OCI-LY7 (cell line): ENCODE results near the gene SGF29. TPM values are rescaled to one million over a fixed set of nuclear protein-coding genes. Genes with fewer than 3 reads are reported as not detected.
A peak's percentile ranks its signal among the peaks of the same experiment; 100 is the strongest.

ENCODE experiments used
- BruUV-seq: library from RNA; stranded (reverse); fragments of 400-500 nt; replicated peaks from 2 replicates; lab custom pipeline; 2021; lab: Mats Ljungman, UMichigan
- CTCF ChIA-PET: fragments of 300-600 bp; sonication (Branson Sonifier 250); formaldehyde crosslinking; loops from one replicate; lab custom pipeline; 2022; ENCODE audit warnings: antibody characterized with exemption; ENCODE audit not compliant: unreplicated experiment; lab: Charles Lee
- POLR2A ChIA-PET: fragments of 300-600 bp; sonication (Branson Sonifier 250); formaldehyde crosslinking; loops from one replicate; lab custom pipeline; 2022; ENCODE audit warnings: antibody characterized with exemption; lab: Charles Lee
- DNase-seq: peaks from one replicate; pipeline ENCODE4 v3.0.0-alpha.2; 2015; ENCODE audit warnings: low spot score
- H2AFZ ChIP-seq: fragments of 200-600 bp; sonication (generic), shearing (Covaris generic); 2 replicates; pipeline ENCODE4 v1.6.1; 2014; ENCODE audit warnings: mild to moderate bottlenecking, antibody characterized with exemption, low read length, moderate library complexity
- H3K27ac ChIP-seq: fragments of 200-600 bp; sonication (generic); 2 replicates; pipeline ENCODE4 v1.5.1; 2014; ENCODE audit warnings: mixed run types, low read depth, mild to moderate bottlenecking, moderate library complexity, low read length, inconsistent platforms; ENCODE audit not compliant: poor library complexity, severe bottlenecking
- H3K36me3 ChIP-seq: fragments of 200-600 bp; sonication (generic); 2 replicates; pipeline ENCODE4 v1.6.1; 2014; ENCODE audit warnings: mild to moderate bottlenecking, antibody characterized with exemption, low read length, moderate library complexity, mixed read lengths; ENCODE audit not compliant: insufficient read depth
- H3K4me1 ChIP-seq: fragments of 200-600 bp; sonication (generic); 2 replicates; pipeline ENCODE4 v1.5.1; 2014; ENCODE audit warnings: mild to moderate bottlenecking, low read length; ENCODE audit not compliant: insufficient read depth, poor library complexity, severe bottlenecking
- H3K4me2 ChIP-seq: fragments of 200-600 bp; sonication (generic); 2 replicates; pipeline ENCODE4 v1.6.1; 2014; ENCODE audit warnings: mild to moderate bottlenecking, low read length
- H3K4me3 ChIP-seq: fragments of 200-600 bp; sonication (generic); 2 replicates; pipeline ENCODE4 v1.5.1; 2014; ENCODE audit warnings: mild to moderate bottlenecking, low read depth, low read length; ENCODE audit not compliant: poor library complexity, severe bottlenecking
- H3K79me2 ChIP-seq: fragments of 200-600 bp; sonication (generic); 2 replicates; pipeline ENCODE4 v1.6.1; 2016; ENCODE audit warnings: low read depth, mild to moderate bottlenecking, low read length, moderate library complexity, mixed read lengths; ENCODE audit not compliant: insufficient read depth
- H3K9me2 ChIP-seq: fragments of 200-600 bp; sonication (generic); 2 replicates; pipeline ENCODE4 v1.6.1; 2016; ENCODE audit warnings: mild to moderate bottlenecking, low read length, mixed read lengths; ENCODE audit not compliant: insufficient read depth
- H3K9me3 ChIP-seq: fragments of 200-600 bp; sonication (generic); 2 replicates; pipeline ENCODE4 v1.6.1; 2014; ENCODE audit warnings: mild to moderate bottlenecking, mixed run types, low read length, mixed read lengths
- H4K20me1 ChIP-seq: fragments of 200-600 bp; sonication (generic); 2 replicates; pipeline ENCODE4 v1.6.1; 2014; ENCODE audit warnings: mild to moderate bottlenecking, antibody characterized with exemption, low read length, moderate library complexity, mixed read lengths; ENCODE audit not compliant: insufficient read depth
- EZH2phosphoT487 ChIP-seq: fragments of 200-600 bp; sonication (generic); IDR thresholded peaks from 2 replicates; pipeline ENCODE4 v1.6.1; 2018; ENCODE audit warnings: low read depth, borderline replicate concordance, mild to moderate bottlenecking, mixed run types, antibody characterized with exemption, low read length, moderate library complexity, mixed read lengths
- intact Hi-C: fragments of 100-400 bp; cut with micrococcal nuclease; formaldehyde crosslinking; loops from one replicate; pipeline ENCODE4 v1.10.0; 2022; ENCODE audit not compliant: unreplicated experiment
- total RNA-seq, 2 experiments: library from RNA; depleted of rRNA in 1 of 2; stranded (reverse); fragments of >200 nt in 1 of 2; shearing (Covaris generic) in 1 of 2; gene quantifications; 2 replicates each; pipeline ENCODE4 v1.2.3, GENCODE V29; 2014 to 2022
- TF ChIP-seq, protein P1 (sequence below): fragments of 200-600 bp; sonication (generic); conservative IDR thresholded peaks from 2 replicates; pipeline ENCODE4 v1.5.1; 2014; ENCODE audit warnings: mild to moderate bottlenecking, antibody characterized with exemption, low read length, moderate library complexity, mixed read lengths

Gene SGF29
- total RNA-seq, 2 experiments from 2014 or later = 22.6 to 32.0 TPM

GRCh38 chr16:28554634-28555423 is 1.1 kb downstream of the SGF29 start:
- intact Hi-C loops = loop anchor here (5.0 kb wide), 2 partner anchors 62 to 63 kb away; partner anchors contain the start of genes APOBR and CLN3
- Histone ChIP-seq H4K20me1 (no peaks in the 10 kb centered on the region), H3K79me2 (peaks cover 25% of the 10 kb centered on the region; the same call in 1 of the 2 replicates), H3K36me3 (peaks cover 38% of the 10 kb centered on the region), H3K27ac (no peak overlapping the region), H2AFZ (peak overlapping the region; percentile 60; the same call in 1 of the 2 replicates), H3K9me2 (no peaks in the 10 kb centered on the region), H3K4me2 (peak overlapping the region; percentile 94), H3K4me1 (peaks cover 22% of the 10 kb centered on the region), H3K4me3 (peak overlapping the region; percentile 72), H3K9me3 (no peaks in the 10 kb centered on the region)
- DNase-seq = no peak
- POLR2A ChIA-PET = interaction anchor here (0.5 to 0.7 kb wide), 3 partner anchors 64 to 1850 kb away, joined by 3 read pairs; no protein-coding TSS in a partner anchor
- BruUV-seq = no TSS peak
- TF ChIP-seq, protein P1, sequence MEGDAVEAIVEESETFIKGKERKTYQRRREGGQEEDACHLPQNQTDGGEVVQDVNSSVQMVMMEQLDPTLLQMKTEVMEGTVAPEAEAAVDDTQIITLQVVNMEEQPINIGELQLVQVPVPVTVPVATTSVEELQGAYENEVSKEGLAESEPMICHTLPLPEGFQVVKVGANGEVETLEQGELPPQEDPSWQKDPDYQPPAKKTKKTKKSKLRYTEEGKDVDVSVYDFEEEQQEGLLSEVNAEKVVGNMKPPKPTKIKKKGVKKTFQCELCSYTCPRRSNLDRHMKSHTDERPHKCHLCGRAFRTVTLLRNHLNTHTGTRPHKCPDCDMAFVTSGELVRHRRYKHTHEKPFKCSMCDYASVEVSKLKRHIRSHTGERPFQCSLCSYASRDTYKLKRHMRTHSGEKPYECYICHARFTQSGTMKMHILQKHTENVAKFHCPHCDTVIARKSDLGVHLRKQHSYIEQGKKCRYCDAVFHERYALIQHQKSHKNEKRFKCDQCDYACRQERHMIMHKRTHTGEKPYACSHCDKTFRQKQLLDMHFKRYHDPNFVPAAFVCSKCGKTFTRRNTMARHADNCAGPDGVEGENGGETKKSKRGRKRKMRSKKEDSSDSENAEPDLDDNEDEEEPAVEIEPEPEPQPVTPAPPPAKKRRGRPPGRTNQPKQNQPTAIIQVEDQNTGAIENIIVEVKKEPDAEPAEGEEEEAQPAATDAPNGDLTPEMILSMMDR = no peak
- TF ChIP-seq EZH2phosphoT487 = no peak
- CTCF ChIA-PET = no interaction called here

- no peaks in the 10 kb centered on the region for H3K9me2 ChIP-seq
- TSS peak; percentile 57 for BruUV-seq
- H2AFZ ChIP-seq = no peak overlapping the region
- peak overlapping the region; percentile 36 for H3K4me2 ChIP-seq
- ChIA-PET CTCF (no interaction called here), POLR2A (interaction anchor here (0.5 to 0.7 kb wide), 2 partner anchors 1296 to 1849 kb away, joined by 3 read pairs; no protein-coding TSS in a partner anchor)
- TF ChIP-seq, protein P1 = no peak
- TF ChIP-seq EZH2phosphoT487 = no peak
- H4K20me1 ChIP-seq = no peaks in the 10 kb centered on the region
- no peak overlapping the region for H3K4me3 ChIP-seq
- intact Hi-C loops = no loop called here
- DNase-seq = no peak
- H3K36me3 ChIP-seq = peaks cover 42% of the 10 kb centered on the region
- H3K27ac ChIP-seq = no peak overlapping the region
- peaks cover 22% of the 10 kb centered on the region for H3K4me1 ChIP-seq
- peaks cover 25% of the 10 kb centered on the region; the same call in 1 of the 2 replicates for H3K79me2 ChIP-seq
- no peaks in the 10 kb centered on the region for H3K9me3 ChIP-seq
Observed at GRCh38 chr16:28555561-28555960, 1.8 kb downstream of the SGF29 start.

DNA sequence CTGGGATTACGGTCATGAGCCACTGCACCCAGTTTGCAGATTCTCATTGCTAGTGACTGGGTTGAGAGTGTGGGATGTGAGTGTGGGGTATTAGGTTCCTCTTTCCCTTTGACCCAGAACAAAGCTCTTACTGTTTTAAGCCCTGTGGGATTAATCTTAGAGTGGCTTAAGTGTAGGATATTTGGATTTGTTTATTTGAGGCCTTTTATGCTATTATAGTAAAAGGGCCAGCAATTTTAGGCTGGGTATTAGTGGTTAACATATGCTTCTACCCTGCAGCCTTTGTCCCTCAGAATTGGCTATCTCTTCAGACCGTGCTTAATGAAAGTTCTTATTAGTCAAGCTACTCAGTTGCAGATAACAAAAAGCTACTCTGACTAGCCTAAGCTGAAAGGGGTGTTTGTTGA is 3.2 kb downstream of the SGF29 start:
- Histone ChIP-seq H3K9me3 (no peaks in the 10 kb centered on the region), H3K9me2 (no peaks in the 10 kb centered on the region), H3K27ac (no peak overlapping the region), H4K20me1 (no peaks in the 10 kb centered on the region), H3K4me3 (no peak overlapping the region), H3K4me2 (no peak overlapping the region), H3K4me1 (peaks cover 22% of the 10 kb centered on the region), H2AFZ (no peak overlapping the region), H3K79me2 (peaks cover 25% of the 10 kb centered on the region; the same call in 1 of the 2 replicates), H3K36me3 (peaks cover 42% of the 10 kb centered on the region)
- ChIA-PET CTCF (no interaction called here), POLR2A (no interaction called here)
- BruUV-seq = no TSS peak
- intact Hi-C loops = no loop called here
- DNase-seq = no peak
- TF ChIP-seq EZH2phosphoT487 = no peak
- TF ChIP-seq, protein P1 = no peak
